Measurements from ENCODE around the gene LYZL1.

Gene LYZL1

DNA sequence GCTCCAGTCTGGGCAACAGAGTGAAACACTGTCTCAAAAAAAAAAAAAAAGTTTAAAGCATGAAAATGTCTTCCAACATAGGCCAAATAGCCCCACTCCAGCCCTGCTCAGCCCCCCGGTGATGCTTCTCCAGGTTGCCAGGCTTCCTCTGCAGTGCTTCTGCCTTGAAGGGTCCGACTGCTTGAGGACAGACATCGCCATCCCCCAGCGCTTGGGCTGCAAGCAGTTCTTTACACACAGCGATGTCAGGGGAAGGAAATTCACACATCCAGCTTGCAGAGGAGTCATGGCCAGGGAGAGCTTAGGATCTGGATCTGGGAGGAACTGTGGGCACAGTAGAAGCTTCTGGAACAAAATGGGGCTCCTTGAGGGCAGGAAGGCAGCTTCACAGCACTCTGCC, 26.9 kb downstream of the LYZL1 start:
- H2AFZ ChIP-seq (ENCODE audit: low read length) = no peak overlapping the region
- TF ChIP-seq EZH2 (IDR thresholded peaks at IDR 0.05; ENCODE audit: borderline replicate concordance, low read length) = no peak
- TF ChIP-seq, protein P1, sequence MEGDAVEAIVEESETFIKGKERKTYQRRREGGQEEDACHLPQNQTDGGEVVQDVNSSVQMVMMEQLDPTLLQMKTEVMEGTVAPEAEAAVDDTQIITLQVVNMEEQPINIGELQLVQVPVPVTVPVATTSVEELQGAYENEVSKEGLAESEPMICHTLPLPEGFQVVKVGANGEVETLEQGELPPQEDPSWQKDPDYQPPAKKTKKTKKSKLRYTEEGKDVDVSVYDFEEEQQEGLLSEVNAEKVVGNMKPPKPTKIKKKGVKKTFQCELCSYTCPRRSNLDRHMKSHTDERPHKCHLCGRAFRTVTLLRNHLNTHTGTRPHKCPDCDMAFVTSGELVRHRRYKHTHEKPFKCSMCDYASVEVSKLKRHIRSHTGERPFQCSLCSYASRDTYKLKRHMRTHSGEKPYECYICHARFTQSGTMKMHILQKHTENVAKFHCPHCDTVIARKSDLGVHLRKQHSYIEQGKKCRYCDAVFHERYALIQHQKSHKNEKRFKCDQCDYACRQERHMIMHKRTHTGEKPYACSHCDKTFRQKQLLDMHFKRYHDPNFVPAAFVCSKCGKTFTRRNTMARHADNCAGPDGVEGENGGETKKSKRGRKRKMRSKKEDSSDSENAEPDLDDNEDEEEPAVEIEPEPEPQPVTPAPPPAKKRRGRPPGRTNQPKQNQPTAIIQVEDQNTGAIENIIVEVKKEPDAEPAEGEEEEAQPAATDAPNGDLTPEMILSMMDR (IDR thresholded peaks at IDR 0.05; ENCODE audit: low read length) = no peak

DNA sequence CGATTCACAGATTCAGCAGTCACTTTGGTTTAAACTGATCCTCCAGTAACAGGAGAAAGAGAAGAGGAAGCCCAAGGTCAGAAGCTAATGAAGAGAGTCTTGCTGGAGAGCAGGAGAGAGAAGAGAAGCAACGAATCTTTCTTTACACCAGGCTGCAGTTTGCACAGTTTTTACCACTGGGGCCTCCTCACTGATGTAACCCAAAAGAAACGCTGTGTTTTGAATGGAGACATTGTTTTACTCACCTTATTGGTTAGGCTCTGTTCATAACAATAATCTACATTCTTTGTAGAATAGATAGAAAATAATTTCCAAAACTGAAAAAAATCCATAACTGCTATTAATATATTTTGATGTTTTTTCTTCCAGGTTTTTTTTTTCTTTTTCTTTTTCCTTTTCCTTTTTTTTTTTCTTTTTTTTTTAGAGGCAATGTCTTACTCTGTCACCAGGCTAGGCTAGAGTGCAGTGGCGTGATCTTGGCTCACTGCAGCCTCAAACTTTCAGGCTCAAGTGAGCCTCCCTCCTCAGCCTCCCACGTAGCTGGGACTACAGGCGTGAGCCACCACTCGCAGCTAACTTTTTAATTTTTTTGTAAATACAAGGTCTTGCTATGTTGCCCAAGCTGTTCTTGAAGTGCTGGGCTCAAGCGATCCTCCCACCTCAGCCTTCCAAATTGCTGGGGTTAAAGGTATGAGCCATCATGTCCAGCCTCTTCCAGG, 27.6 kb downstream of the LYZL1 start:
- Histone ChIP-seq H3K36me3 (ENCODE audit: insufficient read depth, low read length) (no peaks in the 10 kb centered on the region), H3K9me2 (ENCODE audit: low read depth, low read length) (no peaks in the 10 kb centered on the region), H2AFZ (ENCODE audit: low read length) (no peak overlapping the region), H3K27me3 (ENCODE audit: insufficient read depth, low read length) (no peaks in the 10 kb centered on the region), H3K9me3 (ENCODE audit: low read length) (no peaks in the 10 kb centered on the region), H4K20me1 (ENCODE audit: insufficient read depth, low read length) (no peaks in the 10 kb centered on the region), H3K4me3 (ENCODE audit: low read depth, low read length, poor library complexity, severe bottlenecking) (no peak overlapping the region), H3K4me2 (ENCODE audit: low read length) (no peak overlapping the region), H3K9ac (ENCODE audit: low read length) (no peak overlapping the region), H3K27ac (ENCODE audit: low read depth, low read length, poor library complexity, severe bottlenecking) (no peak overlapping the region), H3F3A (ENCODE audit: insufficient read depth, low read length) (no peaks in the 10 kb centered on the region), H3K79me2 (ENCODE audit: insufficient read depth, low read length) (no peaks in the 10 kb centered on the region), H3K4me1 (ENCODE audit: insufficient read depth, low read length, severe bottlenecking) (no peaks in the 10 kb centered on the region)
- TF ChIP-seq EZH2 (IDR thresholded peaks at IDR 0.05; ENCODE audit: borderline replicate concordance, low read length) = no peak
- TF ChIP-seq, protein P1 (IDR thresholded peaks at IDR 0.05; ENCODE audit: low read length) = no peak

More for the DNA sequence above, 26.9 kb downstream of the LYZL1 start:
- Histone ChIP-seq H3K9me2 (ENCODE audit: low read depth, low read length) (no peaks in the 10 kb centered on the region), H3K4me2 (ENCODE audit: low read length) (no peak overlapping the region), H3K4me3 (ENCODE audit: low read depth, low read length, poor library complexity, severe bottlenecking) (no peak overlapping the region), H4K20me1 (ENCODE audit: insufficient read depth, low read length) (no peaks in the 10 kb centered on the region), H3K79me2 (ENCODE audit: insufficient read depth, low read length) (no peaks in the 10 kb centered on the region), H3K27me3 (ENCODE audit: insufficient read depth, low read length) (no peaks in the 10 kb centered on the region), H3K9ac (ENCODE audit: low read length) (no peak overlapping the region), H3K9me3 (ENCODE audit: low read length) (no peaks in the 10 kb centered on the region), H3K36me3 (ENCODE audit: insufficient read depth, low read length) (no peaks in the 10 kb centered on the region), H3F3A (ENCODE audit: insufficient read depth, low read length) (no peaks in the 10 kb centered on the region), H3K4me1 (ENCODE audit: insufficient read depth, low read length, severe bottlenecking) (no peaks in the 10 kb centered on the region), H3K27ac (ENCODE audit: low read depth, low read length, poor library complexity, severe bottlenecking) (no peak overlapping the region)

DNA sequence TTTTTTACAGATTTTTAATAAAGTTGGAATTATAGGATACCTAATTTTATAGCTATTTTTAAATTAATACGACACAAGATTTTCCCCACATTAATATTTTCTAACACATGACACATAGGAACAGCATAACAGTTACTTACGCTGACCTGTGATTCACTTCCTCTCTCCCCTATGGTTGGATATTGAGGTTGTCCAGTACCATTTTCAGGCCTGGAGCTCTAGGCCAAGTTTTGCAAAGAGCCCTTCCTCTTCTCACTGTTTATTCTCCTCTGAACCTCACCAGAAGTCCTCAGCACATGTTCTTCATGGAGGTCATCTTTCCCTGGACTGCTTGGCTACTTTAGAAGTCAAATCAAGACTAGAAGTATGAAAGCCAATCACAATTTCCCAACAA, 28.2 kb downstream of the LYZL1 start:
- H3K9ac ChIP-seq (ENCODE audit: low read length) = no peak overlapping the region

More for the DNA sequence above, 28.2 kb downstream of the LYZL1 start:
- H3K27me3 ChIP-seq (ENCODE audit: insufficient read depth, low read length) = no peaks in the 10 kb centered on the region
- no peaks in the 10 kb centered on the region for H4K20me1 ChIP-seq (ENCODE audit: insufficient read depth, low read length)
- H3K4me2 ChIP-seq (ENCODE audit: low read length) = no peak overlapping the region
- no peak overlapping the region for H3K27ac ChIP-seq (ENCODE audit: low read depth, low read length, poor library complexity, severe bottlenecking)
- H3K9me2 ChIP-seq (ENCODE audit: low read depth, low read length) = no peaks in the 10 kb centered on the region
- TF ChIP-seq EZH2 (IDR thresholded peaks at IDR 0.05; ENCODE audit: borderline replicate concordance, low read length) = no peak
- TF ChIP-seq, protein P1 (IDR thresholded peaks at IDR 0.05; ENCODE audit: low read length) = no peak
- H3F3A ChIP-seq (ENCODE audit: insufficient read depth, low read length) = no peaks in the 10 kb centered on the region
- H3K36me3 ChIP-seq (ENCODE audit: insufficient read depth, low read length) = no peaks in the 10 kb centered on the region
- H3K79me2 ChIP-seq (ENCODE audit: insufficient read depth, low read length) = no peaks in the 10 kb centered on the region
- H3K4me1 ChIP-seq (ENCODE audit: insufficient read depth, low read length, severe bottlenecking) = no peaks in the 10 kb centered on the region
- no peak overlapping the region for H2AFZ ChIP-seq (ENCODE audit: low read length)
- H3K9me3 ChIP-seq (ENCODE audit: low read length) = no peaks in the 10 kb centered on the region
- H3K4me3 ChIP-seq (ENCODE audit: low read depth, low read length, poor library complexity, severe bottlenecking) = no peak overlapping the region
